Stimulated activated CD8-positive, alpha-beta memory T cell treated with anti-CD3 and anti-CD28 coated beads, Interleukin-7, amount 100 ng/mL, for 4 hours (primary cell): ENCODE results near the gene TRPM1.

Experiments
- DNase-seq, 2 donors: peaks; one replicate each; pipeline ENCODE4 v3.0.0-alpha.2; 2020; ENCODE audit warnings: low read depth in 2 of 2

The TRPM1 gene

GRCh38 chr15:31083370-31083780, 18.1 kb downstream of the TRPM1 start:
- DNase-seq: no peak

- DNase-seq: no peak
Measured at GRCh38 chr15:31082771-31083369, 18.7 kb downstream of the TRPM1 start.

GRCh38 chr15:31081588-31082250, 19.8 kb downstream of the TRPM1 start:
- DNase-seq: no peak

GRCh38 chr15:31081056-31081455, 20.5 kb downstream of the TRPM1 start:
- DNase-seq: no peak

- DNase-seq: peak in 1 of 2 donors; percentile 12
Measured at GRCh38 chr15:31080591-31081014, 20.9 kb downstream of the TRPM1 start.

GRCh38 chr15:31079519-31079918, 22.0 kb downstream of the TRPM1 start:
- no peak for DNase-seq

- no peak for DNase-seq
Measured at GRCh38 chr15:31078471-31078870, 23.1 kb downstream of the TRPM1 start.

GRCh38 chr15:31077941-31078340, 23.6 kb downstream of the TRPM1 start:
- no peak for DNase-seq

GRCh38 chr15:31077181-31077580, 24.3 kb downstream of the TRPM1 start:
- DNase-seq: no peak

- no peak for DNase-seq
Measured at GRCh38 chr15:31074321-31074720, 27.2 kb downstream of the TRPM1 start.

- DNase-seq: no peak
Measured at GRCh38 chr15:31070867-31071266, 30.7 kb downstream of the TRPM1 start.

GRCh38 chr15:31069360-31070000, 32.0 kb downstream of the TRPM1 start:
- no peak for DNase-seq

GRCh38 chr15:31067890-31068603, 33.5 kb downstream of the TRPM1 start:
- DNase-seq: no peak

- no peak for DNase-seq
Measured at GRCh38 chr15:31065824-31066223, 35.7 kb downstream of the TRPM1 start.

- DNase-seq: no peak
Measured at GRCh38 chr15:31062911-31063310, 38.6 kb downstream of the TRPM1 start.

- DNase-seq: no peak
Measured at GRCh38 chr15:31062310-31062847, 39.1 kb downstream of the TRPM1 start.

- DNase-seq: no peak
Measured at GRCh38 chr15:31060429-31061140, 40.9 kb downstream of the TRPM1 start.

GRCh38 chr15:31058236-31058962, 43.1 kb downstream of the TRPM1 start:
- DNase-seq: no peak

GRCh38 chr15:31051496-31052080, 49.9 kb downstream of the TRPM1 start:
- DNase-seq: no peak

GRCh38 chr15:31050953-31051352, 50.6 kb downstream of the TRPM1 start:
- DNase-seq: no peak
